ENCODE results near the gene C5. TPM values are rescaled to one million over a fixed set of nuclear protein-coding genes. Genes with fewer than 3 reads are reported as not detected.

Gene C5
- total RNA-seq, 1 experiment from 2014 or later = 0.66 TPM

- no peaks in the 10 kb centered on the region for H3K9me2 ChIP-seq (ENCODE audit: insufficient read depth)
- DNase-seq (ENCODE audit: low read depth, low spot score) = no peak
- H3K4me3 ChIP-seq (replicated peaks in 1 of 2; ENCODE audit: low read depth in 1 of 2, low read length in 2 of 2) = no peak overlapping the region
- H3K4me2 ChIP-seq (ENCODE audit: low read length) = no peak overlapping the region
- ChIA-PET POLR2A (no interaction called here), CTCF (interaction anchor here (1.0 kb wide), 1 partner anchor 8 kb away, joined by 6 read pairs; no protein-coding TSS in a partner anchor), RAD21 (ENCODE audit: low non-redundant PET in 1 of 2, low total read pairs in 2 of 2, uncharacterized antibody in 2 of 2, unreplicated experiment in 2 of 2) (no interaction called here)
- BruUV-seq (replicated peaks) = no TSS peak
- no peak overlapping the region for H3K27ac ChIP-seq (ENCODE audit: low read depth, low read length)
- H4K20me1 ChIP-seq (ENCODE audit: insufficient read depth) = no peaks in the 10 kb centered on the region
- H3K79me2 ChIP-seq (ENCODE audit: insufficient read depth, low read length) = no peaks in the 10 kb centered on the region
- no peaks in the 10 kb centered on the region for H3K27me3 ChIP-seq (ENCODE audit: insufficient read depth, low read length)
- ATAC-seq = no peak
- H3K4me1 ChIP-seq (ENCODE audit: control insufficient read depth in 1 of 2, insufficient read depth in 2 of 2, low read length in 2 of 2) = no peaks in the 10 kb centered on the region
- H3K9ac ChIP-seq (ENCODE audit: low read length) = no peak overlapping the region
- intact Hi-C loops (cut with micrococcal nuclease) = no loop called here
- no peak overlapping the region for H2AFZ ChIP-seq (ENCODE audit: low read depth, low read length, poor library complexity, severe bottlenecking)
- TF ChIP-seq MAX (IDR thresholded peaks at IDR 0.05) (no peak), POLR2A (IDR thresholded peaks at IDR 0.05; ENCODE audit: borderline replicate concordance, extremely low read depth, insufficient read depth, insufficient read length) (no peak), ATF3 (IDR thresholded peaks at IDR 0.05) (no peak), EZH2phosphoT487 (IDR thresholded peaks at IDR 0.05; ENCODE audit: borderline replicate concordance) (no peak), POLR2AphosphoS5 (IDR thresholded peaks at IDR 0.05; ENCODE audit: low read depth, low read length) (no peak), RAD21 (IDR thresholded peaks at IDR 0.05; ENCODE audit: low read depth) (no peak), REST (IDR thresholded peaks at IDR 0.05; ENCODE audit: low read depth) (no peak), CBX3 (IDR thresholded peaks at IDR 0.05; ENCODE audit: low read depth) (no peak), FOSL1 (IDR thresholded peaks at IDR 0.05; ENCODE audit: low read depth) (no peak)
- no peaks in the 10 kb centered on the region for H3K36me3 ChIP-seq (ENCODE audit: control insufficient read depth in 1 of 2, insufficient read depth in 2 of 2, low read length in 2 of 2)
- no peaks in the 10 kb centered on the region for H3K9me3 ChIP-seq (ENCODE audit: control insufficient read depth in 1 of 2, insufficient read depth in 1 of 2, low read depth in 1 of 2, low read length in 2 of 2)
Measured at GRCh38 chr9:121067640-121068039, 17.6 kb upstream of the C5 start.

Data from HCT116 (cell line).